ENCODE data around the gene TAF8.
"Not testable (repeated sequence)": the region's sequence is repeated elsewhere in the genome, so short reads cannot be mapped to it uniquely, and the experiment has no call there.

Gene TAF8, protein sequence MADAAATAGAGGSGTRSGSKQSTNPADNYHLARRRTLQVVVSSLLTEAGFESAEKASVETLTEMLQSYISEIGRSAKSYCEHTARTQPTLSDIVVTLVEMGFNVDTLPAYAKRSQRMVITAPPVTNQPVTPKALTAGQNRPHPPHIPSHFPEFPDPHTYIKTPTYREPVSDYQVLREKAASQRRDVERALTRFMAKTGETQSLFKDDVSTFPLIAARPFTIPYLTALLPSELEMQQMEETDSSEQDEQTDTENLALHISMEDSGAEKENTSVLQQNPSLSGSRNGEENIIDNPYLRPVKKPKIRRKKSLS

GRCh38 chr6:42050297-42051267, at the start of gene TAF8:
Gene TAF8, plus strand, starts transcription at chr6:42050524. Its CDS starts 18 bp downstream, at chr6:42050542.
- DNase-seq (ENCODE audit: extremely low read depth in 1 of 2, low read depth in 1 of 2): peak; percentile 80 to 87

DNA sequence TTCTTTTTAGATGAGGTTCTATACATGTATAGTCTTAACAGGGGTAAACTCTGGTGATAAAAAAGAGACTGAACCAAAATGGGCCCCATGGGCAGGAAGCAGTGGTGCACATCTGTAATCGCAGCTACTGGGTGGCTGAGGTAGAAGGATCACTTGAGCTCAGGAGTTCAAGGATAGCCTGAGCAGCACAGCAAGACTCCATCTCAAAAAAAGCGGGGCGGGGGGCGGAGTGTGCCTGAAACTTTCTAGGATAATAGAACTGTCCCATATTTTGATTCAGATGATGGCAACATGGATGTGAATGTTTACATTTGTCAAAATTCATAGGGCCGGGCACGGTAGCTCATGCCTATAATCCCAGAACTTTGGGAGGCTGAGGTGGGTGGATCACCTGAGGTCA, 48.8 kb upstream of the TAF8 start:
- no peak for DNase-seq (ENCODE audit: extremely low read depth in 1 of 2, low read depth in 1 of 2)

- DNase-seq (ENCODE audit: extremely low read depth in 1 of 2, low read depth in 1 of 2): not testable (repeated sequence)
Measured at GRCh38 chr6:42003658-42004057, 46.7 kb upstream of the TAF8 start.

DNA sequence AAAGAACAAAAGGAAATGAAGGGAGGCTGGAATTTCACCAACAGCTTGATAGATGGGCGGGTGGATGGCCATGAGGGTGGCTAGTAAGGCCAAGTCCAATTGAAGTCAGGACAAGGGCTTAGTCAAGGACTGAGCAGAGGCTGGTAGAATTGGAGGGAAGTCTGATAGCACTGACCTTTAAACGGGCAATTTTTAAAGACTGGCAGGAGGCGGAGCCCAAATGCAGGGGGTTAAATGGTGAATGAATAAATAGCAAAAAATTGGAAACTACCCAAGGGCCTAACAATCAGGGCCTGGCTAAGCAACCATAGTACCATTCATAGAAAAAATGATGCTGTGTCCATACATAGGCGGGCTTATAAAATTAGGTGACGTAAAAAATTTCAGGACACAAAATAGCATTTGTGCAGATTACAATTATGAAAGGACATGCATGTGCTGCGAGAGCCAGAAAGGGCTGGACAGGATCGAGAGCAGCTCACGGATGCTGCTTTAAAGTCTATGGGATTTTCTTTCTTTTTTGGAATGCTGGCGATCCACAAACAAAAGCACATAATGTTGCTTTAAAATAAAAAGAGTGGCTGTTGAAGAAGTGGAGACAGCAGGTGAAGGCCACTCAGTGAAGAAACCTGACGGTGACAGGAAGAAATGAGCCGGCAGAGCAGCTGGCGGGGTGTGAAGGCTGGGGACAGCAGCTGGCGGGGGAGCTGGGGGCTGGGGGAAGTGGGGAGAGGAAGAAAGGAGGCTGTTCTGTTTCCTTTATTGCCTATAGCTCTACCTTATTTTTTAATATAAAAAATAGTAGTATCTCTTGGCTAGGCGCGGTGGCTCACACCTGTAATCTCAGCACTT, 42.8 kb upstream of the TAF8 start:
- no peak for DNase-seq (ENCODE audit: extremely low read depth in 1 of 2, low read depth in 1 of 2)

DNA sequence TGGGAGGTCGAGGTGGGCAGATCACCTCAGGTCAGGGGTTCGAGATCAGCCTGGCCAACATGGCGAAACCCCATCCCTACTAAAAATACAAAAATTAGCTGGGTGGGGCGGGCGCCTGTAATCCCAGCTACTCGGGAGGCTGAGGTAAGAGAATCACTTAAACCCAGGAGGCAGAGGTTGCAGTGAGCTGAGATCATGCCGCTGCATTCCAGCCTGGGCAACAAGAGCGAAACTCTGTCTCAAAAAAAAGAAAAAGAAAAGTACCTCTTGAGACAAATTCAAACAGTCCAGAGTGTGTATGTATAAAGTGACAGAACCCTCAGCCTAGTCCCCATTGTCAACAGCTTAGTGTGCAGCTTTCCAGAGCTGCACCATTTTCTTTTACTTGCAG, 42.2 kb upstream of the TAF8 start:
- DNase-seq (ENCODE audit: extremely low read depth in 1 of 2, low read depth in 1 of 2): not testable (repeated sequence)

DNA sequence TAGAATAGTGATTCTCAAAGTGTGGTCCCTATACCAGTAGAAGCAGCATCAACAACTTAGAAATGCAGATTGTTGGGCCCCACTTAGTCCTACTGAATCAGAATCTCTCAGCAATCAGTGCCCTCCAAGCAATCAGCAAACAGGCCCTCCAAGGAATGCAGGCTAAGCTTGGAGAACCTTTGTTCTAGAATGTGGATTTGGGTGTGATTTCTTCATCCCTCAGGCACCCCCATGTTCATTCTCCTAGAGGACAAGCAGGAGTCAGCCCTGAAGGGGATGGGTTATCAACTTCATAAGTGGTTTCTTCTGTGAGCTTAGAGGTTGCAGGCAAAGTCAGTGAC, 40.5 kb upstream of the TAF8 start:
- no peak for DNase-seq (ENCODE audit: extremely low read depth in 1 of 2, low read depth in 1 of 2)

GRCh38 chr6:42010185-42010891, 40.0 kb upstream of the TAF8 start:
- DNase-seq (ENCODE audit: extremely low read depth in 1 of 2, low read depth in 1 of 2): no peak

GRCh38 chr6:42010909-42011308, 39.4 kb upstream of the TAF8 start:
- no peak for DNase-seq (ENCODE audit: extremely low read depth in 1 of 2, low read depth in 1 of 2)

DNA sequence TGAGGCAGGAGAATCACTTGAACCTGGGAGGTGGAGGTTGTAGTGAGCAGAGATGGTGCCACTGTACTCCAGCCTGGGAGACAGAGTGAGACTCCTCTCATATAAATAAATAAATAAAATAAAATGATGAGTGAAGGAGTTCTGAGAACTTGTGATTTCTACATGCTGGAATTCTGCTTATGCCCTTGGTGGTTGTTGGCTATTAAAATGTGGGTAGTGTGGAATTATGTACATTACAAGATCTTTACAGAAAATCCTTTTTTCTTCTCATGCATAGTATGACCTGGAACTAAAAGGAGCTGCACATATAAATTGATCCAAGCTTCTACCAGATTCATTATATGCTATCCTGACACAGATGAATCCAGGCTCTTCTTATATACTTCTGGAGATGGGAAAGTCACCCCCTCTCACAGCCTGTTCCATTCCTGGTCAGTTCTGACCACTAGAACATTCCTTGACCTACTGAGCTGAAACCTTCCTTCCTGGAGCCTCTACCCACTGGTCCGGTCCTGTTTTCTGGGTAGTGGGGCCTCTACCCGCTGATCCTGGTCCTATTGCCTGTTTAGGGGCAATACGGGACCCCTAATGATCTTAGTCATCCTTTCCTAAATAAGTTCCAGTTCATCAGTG, 37.7 kb upstream of the TAF8 start:
- no peak for DNase-seq (ENCODE audit: extremely low read depth in 1 of 2, low read depth in 1 of 2)

- no peak for DNase-seq (ENCODE audit: extremely low read depth in 1 of 2, low read depth in 1 of 2)
Measured at GRCh38 chr6:42013134-42013516, 37.2 kb upstream of the TAF8 start.

DNA sequence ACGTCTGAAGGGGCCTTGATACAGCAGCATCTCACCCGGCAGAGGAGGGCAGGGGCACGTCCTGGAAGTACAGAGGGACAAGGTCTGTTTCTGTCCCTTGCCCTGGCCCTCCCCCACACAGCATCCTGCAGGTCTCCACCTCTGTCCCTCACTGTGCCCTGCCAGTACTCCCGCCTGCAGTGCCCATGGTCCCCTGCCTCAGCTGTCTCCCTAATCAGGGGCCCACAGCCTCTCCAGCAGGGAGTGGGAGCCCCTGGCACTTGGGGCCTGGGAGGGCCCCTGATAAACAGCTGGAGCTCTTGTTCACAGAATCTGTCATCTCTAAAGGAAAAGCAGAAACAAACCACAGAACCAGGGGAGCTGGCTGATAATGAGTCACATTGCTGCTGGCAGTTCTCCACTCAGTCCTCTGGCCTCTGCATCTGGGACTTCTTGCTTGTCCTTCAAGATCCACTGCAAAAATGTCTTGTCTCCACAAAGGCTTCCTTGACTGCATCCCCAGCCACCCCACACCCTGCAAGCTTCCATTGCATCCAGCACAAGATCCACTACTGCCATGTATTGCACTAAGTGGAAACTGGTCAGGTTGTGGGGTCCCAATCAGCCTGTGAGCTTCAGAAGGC, 33.2 kb upstream of the TAF8 start:
- DNase-seq (ENCODE audit: extremely low read depth in 1 of 2, low read depth in 1 of 2): no peak

GRCh38 chr6:42020967-42021366, 29.4 kb upstream of the TAF8 start:
- no peak for DNase-seq (ENCODE audit: extremely low read depth in 1 of 2, low read depth in 1 of 2)

DNA sequence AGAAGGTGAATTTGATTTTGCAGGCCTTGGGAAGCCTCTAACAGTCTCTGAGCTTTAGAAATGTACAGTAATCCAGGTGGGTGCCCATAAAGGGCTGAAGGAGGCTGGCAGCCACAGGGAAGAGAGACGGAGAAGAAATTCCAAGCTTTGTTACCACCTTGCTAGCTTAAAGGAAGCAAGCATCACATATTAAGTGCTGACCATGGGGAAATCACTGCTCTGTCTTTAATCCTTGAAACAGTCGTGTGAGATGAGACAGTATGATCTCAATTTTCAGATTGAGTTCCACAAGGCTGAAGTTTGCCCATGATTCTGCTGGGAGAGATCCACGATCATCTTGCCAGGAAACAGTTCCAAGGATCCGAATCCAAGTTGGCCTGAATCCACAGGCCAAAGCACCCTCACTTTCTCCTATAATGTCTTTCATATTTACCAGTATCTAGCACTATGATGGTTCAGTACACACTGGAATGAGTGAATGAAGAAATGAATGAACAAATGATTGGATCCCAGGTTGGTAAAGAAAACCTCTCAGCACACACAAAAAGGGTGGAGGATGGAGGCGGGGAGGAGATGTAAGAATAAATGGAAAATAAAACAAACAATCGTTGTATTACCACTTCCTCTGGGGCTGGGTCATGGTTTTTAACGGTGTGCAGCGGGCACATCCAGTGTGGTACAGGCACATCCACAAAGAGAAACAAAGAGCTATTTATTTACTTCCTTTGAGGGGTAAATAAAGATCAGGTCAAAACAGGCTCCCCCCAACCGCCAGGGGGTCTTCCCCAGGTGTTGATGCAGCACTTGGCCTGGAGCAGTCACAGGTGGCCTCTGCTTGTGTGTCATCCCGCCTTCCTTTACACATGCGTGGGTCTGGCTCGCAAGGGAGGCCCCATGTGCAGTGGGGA, 28.2 kb upstream of the TAF8 start:
- peak in 1 of 2 donors; percentile 64 for DNase-seq (ENCODE audit: extremely low read depth in 1 of 2, low read depth in 1 of 2)

DNA sequence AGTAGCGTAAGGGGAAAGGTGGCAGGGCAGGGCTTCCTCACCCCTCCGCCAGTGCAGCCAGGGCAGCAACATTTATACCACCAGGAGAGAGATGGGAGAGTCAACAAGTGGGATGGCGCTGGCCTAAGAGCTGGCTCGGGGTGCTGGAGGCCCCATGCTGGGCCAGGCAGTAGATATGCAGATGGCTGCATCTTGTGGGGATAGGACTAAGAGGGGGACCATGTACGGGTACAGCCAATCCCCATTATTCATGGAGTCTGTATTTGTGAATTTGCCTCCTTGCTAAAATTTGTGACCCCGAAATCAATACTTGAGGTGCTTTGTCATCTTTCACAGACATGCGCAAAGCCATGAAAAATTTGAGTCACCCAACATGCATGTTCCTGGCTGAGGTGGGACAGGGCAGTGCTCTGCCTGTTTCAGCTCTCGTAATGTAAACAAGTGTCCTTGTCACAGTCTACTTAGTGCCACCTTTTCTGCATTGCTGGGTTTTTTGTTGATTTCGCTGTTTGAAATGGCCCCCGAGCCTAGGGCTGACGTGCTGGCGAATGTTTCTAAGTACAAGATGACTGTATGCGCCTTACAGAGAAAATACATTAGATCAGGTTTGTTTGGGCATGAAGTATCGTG, 27.5 kb upstream of the TAF8 start:
- DNase-seq (ENCODE audit: extremely low read depth in 1 of 2, low read depth in 1 of 2): no peak

DNA sequence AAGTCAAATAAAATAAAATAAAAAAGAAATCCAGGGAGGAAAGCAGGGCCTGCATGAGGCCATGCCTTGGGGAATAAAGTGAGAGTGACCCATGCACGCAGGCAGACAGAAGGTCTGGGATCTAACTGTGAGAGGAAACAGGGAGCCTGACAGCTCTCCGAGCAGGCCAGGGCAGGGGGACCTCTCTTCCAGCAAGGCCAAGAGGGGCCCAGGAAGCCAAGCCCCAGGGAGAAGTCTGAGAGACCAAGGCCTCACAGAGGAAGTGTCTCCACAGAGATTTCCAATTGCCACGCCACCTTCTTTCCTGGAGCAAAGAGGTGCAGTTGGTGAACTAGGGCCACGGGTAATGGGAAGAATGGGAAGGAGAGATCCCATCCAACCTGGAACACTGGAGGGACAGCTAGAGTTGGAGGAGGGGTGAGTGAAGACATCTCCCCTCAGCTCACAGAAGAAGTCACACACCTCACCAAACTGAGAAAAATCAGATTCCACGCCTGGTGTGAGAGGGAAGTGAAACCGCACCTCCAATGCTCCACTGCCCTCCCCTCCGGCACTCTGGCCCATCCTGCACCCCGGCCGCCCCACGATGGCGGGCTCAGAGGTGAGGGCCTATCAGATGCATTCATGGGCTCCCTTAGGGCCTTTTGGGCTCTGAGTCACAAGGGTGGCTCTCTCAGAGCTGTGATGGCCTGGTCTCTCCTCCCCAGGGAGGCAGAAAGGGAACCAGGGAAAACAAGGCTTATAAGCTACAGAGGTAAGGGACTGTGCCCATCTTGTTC, 25.1 kb upstream of the TAF8 start:
- DNase-seq (ENCODE audit: extremely low read depth in 1 of 2, low read depth in 1 of 2): no peak

DNA sequence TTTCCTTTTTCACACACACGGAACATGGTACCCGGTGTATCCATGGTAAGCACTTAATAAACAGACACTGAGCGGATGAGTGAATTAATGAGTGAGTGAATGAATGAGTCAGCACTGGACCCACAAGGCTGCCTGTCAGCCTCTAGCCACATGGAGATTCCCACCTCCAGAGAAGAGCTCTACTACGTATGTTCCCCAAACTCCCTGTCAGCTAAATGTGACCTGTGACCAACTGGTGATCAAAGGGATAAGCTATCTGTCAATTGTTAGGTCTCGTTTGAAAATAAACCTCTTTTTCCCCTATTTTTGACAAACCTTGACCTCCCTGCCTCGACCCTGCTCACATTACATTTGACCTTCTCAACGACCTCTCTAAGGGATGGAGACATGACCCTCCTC, 24.5 kb upstream of the TAF8 start:
- no peak for DNase-seq (ENCODE audit: extremely low read depth in 1 of 2, low read depth in 1 of 2)

GRCh38 chr6:42026540-42026939, 23.8 kb upstream of the TAF8 start:
- no peak for DNase-seq (ENCODE audit: extremely low read depth in 1 of 2, low read depth in 1 of 2)
